HG03135 (cell line): ENCODE results near the gene KIF3B.
"Not testable (repeated sequence)": the region's sequence is repeated elsewhere in the genome, so short reads cannot be mapped to it uniquely, and the experiment has no call there.

ENCODE experiments used
- ATAC-seq: cut with Tn5 transposase; IDR thresholded peaks from one replicate; pipeline ENCODE4 v1.9.1; 2021; ENCODE audit warnings: mild to moderate bottlenecking, moderate library complexity; ENCODE audit not compliant: unreplicated experiment

KIF3B gene

GRCh38 chr20:32326504-32326845 is 49.0 kb downstream of the KIF3B start:
- ATAC-seq = no peak

DNA sequence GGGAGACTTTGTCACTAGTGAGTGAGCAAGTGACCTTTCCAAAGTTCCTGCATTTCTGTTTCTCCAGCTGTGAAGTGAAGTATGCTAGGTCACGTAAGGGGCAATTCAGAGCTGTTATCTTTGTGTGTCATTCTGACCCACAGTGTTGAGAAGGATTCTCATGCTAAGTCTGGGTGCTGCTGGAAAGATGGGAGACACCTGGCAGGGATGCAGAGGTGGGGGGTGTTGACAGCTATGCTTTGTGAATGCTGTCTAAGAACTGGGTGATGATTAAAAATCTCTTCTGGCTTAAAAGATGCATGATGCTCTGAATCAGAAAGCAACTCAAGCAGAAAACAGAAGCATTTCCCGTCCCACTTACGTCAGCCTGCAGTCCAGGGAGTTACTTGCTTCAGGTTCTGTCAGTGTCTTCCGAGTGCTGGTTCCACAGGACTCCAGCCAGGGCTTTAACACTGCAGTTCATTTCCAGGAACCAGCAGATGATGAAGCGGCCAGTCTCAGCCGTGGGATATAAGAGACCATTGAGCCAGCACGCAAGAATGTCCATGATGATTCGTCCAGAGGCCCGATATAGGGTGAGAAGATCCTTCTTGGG is 49.7 kb downstream of the KIF3B start:
- no peak for ATAC-seq

DNA sequence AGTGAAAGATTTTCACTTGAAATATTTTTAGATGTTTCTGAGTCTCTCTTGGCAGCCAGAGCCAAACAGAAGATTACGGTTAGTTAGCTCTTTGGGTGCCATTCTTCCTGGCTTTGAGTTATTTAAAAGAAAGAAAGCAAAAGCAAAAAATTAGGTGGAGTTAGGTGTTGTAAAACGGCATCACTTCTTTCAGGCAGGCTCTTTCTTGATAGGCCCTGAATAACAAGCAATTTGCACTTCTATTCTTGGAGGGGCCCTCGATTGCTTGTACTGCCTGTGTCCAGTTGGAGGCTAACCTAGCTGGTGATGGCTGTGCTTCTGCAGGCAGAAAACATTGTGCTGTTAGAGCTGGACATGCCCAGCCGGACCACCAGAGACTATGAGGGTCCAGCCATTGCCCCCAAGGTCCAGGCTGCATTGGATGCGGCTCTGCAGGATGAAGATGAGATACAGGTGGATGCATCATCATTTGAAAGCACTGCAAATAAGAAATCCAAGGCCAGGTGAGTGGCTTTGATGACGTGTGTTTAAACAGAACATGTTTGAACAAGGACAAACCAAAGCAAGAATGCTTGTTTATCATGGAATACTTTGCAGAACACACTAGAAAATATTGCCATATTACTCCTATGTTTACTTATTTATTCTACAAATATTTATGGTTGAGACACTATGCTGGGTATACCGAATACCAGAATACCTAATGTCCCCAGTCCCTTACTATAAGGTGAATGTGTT is 52.5 kb downstream of the KIF3B start:
- ATAC-seq = no peak

GRCh38 chr20:32330555-32330897 is 53.1 kb downstream of the KIF3B start:
- ATAC-seq = no peak

- no peak for ATAC-seq
Observed at GRCh38 chr20:32332614-32333013, 55.2 kb downstream of the KIF3B start.

- ATAC-seq = no peak
Observed at GRCh38 chr20:32333181-32333987, 55.9 kb downstream of the KIF3B start.

- no peak for ATAC-seq
Observed at GRCh38 chr20:32333988-32334885, 56.8 kb downstream of the KIF3B start.

DNA sequence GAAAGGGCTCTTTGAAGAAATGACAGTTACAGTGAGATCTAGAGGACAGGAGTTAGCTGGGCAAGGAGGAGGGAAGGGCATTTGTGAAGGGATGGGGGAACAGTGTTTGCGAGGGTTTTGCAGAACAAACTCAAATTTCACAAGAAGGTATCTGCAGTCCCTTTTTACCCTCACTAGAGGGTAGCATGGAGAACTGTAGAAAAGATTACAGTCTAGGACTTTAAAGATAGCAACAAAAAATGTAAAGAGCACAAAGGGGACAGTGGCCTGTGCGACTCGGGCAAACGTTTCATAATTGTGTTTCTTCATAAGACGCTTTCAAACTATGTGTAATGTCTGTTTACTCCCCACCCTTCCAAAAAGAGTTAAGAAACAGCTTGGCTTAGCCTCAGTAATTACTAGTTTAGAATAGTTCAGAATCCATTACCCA is 59.5 kb downstream of the KIF3B start:
- no peak for ATAC-seq

GRCh38 chr20:32337937-32338661 is 60.6 kb downstream of the KIF3B start:
- ATAC-seq = no peak

- no peak for ATAC-seq
Observed at GRCh38 chr20:32338665-32339064, 61.2 kb downstream of the KIF3B start.

DNA sequence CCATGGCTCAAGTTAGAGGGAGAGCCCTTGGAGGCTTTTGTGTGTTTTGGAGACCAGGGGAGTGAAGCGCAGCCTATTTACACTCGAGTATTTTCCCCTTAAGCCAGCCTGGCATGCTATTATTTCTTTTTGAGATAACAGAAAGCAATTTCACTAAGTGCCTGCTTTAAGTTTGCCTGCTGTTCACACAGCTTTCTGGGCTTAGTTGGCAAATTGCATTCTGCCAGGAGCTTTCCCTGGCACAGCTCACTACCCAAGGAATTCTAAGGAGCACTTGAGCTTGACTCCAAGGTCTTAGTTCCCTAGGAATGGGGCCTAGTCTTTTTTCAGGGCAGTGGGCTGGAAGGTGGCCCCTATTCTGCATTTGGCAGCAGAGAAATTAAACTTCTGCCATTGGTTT is 61.7 kb downstream of the KIF3B start:
- ATAC-seq = no peak

DNA sequence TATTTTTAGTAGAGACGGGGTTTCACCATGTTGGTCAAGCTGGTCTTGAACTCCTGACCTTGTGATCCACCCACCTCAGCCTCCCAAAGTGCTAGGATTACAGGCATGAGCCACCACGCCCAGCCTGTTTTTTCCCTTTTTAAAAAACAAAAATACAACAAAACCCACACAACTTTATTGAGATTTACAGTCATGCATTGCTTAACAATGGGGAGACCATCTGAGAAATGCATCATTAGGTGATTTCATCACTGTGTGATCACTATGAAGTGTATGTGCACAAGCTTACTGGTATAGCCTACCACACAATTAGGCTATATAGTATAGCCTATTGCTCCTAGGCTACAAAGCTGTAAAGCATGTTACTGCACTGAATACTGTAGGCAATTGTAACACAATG is 63.6 kb downstream of the KIF3B start:
- ATAC-seq = not testable (repeated sequence)

DNA sequence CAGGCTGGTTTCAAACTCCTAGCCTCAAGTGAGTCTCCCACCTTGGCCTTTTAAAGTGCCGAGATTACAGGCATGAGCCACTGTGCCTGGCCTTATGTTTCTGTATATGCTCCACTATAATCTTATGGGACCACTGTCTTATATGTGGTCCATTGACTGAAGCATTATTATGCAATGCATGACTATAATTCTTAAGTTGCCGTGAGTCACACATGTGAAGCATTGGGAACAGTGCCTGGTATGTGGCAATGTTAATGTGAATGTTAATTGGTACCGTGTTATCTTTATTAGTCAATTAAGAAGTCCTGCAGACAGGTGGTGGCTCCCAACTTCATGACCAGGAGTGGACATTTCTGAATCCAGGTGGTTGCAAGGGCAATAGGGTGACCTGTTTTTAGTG is 66.0 kb downstream of the KIF3B start:
- no peak for ATAC-seq

DNA sequence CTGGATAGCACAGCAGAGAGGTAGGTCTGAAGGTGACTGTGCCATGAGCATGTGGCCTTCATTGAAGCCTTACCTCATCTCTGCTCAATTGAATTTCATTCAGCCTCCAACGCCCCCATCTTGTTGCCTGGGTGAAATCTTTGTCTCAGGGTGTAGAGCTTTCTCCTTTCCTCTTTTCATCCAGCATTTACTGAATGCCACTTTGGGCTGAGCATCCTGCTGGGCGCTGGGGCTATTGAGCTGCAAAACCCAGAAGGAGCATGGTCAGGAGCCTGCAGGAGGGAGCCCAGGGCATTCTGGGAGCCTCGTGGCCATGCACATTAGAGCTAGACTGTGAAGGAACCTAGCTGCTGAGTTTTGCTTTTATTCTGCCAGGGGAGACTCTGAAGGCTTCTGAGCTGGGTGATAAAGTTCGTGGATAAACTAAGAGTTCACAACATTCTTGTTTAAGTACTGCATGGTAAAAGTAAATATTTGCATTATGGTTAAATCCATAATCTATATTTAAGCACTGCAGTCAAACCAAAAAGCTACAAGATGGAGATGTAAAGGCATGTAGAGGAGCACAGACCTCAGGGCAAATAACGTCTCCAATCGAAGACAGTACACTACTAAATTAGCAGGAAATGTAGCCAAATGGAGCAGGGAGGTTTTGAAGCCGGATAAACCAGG is 67.5 kb downstream of the KIF3B start:
- ATAC-seq = no peak

DNA sequence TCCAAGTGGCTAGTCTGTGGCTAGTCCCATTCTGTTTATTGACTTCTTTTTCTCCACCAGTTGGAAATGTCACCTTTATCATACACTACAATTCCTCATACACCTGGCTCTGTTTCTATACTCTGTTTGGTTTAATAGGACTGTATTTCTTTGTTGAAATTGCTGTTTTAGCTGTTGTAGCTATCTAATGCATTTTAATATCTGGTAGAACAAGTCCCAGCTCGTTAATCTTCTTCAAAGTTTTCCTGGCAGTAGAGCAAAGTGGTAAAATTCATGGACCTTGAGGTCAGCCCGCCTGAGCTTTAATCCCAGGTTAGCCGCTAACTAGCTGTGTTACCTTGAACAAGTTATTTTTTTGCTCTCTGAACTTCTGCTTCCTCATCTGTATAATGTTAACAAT is 70.8 kb downstream of the KIF3B start:
- no peak for ATAC-seq

- ATAC-seq = no peak
Observed at GRCh38 chr20:32350421-32350820, 73.0 kb downstream of the KIF3B start.

DNA sequence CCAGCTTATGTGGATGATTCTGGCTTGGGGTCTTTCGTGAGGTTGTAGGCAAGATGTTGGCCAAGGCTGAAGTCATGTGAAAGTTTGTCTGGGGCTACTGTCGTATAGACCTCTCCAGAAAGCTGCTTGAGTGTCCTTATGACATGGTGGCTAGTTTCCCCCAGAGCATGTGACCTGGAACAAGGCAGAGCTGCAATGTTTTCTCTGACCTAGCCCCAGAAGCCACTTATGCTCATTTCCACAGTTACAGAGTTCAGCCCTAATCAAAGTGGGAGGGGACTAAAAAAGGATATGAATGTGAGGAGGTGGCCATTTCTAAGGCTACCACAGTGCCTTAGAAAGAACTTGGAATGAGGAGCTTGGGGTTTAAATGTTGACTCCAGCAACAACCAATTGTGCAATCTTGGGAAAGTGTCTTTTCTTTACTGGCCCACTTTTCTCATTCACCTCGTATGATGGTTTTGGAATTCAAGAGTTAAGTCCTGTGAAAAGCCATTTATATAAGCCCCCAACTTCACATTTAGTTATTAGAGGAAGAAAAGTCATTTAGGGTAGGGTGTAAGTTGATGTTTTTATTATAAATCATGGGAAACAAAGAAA is 74.8 kb downstream of the KIF3B start:
- ATAC-seq = no peak

- no peak for ATAC-seq
Observed at GRCh38 chr20:32353848-32354496, 76.5 kb downstream of the KIF3B start.
